ENCODE measurements around the gene TUSC2.

DNA sequence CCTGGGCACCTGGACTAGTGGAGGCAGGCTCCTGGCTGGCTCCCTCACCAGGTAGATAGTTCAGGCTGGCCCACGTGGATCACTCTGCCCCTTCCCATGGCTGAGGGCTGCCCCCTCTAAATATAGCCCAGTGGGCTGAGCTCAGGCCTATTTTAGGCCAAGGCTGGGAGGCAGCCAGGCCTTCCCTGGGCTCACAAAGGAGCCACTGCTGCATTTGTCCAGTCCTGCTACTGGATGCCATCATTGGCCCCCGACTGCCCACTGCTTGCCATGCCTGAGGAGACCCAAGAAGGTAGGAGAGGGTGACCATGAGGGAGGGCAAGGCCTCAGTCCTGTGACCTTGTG, 49.2 kb downstream of the TUSC2 start, which contains the start of gene LSMEM2:
- TF ChIP-seq, protein P1, sequence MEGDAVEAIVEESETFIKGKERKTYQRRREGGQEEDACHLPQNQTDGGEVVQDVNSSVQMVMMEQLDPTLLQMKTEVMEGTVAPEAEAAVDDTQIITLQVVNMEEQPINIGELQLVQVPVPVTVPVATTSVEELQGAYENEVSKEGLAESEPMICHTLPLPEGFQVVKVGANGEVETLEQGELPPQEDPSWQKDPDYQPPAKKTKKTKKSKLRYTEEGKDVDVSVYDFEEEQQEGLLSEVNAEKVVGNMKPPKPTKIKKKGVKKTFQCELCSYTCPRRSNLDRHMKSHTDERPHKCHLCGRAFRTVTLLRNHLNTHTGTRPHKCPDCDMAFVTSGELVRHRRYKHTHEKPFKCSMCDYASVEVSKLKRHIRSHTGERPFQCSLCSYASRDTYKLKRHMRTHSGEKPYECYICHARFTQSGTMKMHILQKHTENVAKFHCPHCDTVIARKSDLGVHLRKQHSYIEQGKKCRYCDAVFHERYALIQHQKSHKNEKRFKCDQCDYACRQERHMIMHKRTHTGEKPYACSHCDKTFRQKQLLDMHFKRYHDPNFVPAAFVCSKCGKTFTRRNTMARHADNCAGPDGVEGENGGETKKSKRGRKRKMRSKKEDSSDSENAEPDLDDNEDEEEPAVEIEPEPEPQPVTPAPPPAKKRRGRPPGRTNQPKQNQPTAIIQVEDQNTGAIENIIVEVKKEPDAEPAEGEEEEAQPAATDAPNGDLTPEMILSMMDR (IDR thresholded peaks at IDR 0.05; ENCODE audit: insufficient read depth, low read depth, low read length) = no peak
- no peak for TF ChIP-seq EZH2 (IDR thresholded peaks at IDR 0.05; ENCODE audit: insufficient read depth, low read length)
